ENCODE data around the gene NOD2.

The NOD2 gene

GRCh38 chr16:50692999-50693781 is at the start of gene NOD2:
Gene NOD2 (plus strand): TSS chr16:50693606. CDS start chr16:50699496, 5,890 bp downstream.
- DNase-seq (ENCODE audit: low read depth in 2 of 2): no peak

- no peak for DNase-seq (ENCODE audit: low read depth in 2 of 2)
Observed at GRCh38 chr16:50644245-50644644, 49.2 kb upstream of the NOD2 start.

GRCh38 chr16:50644729-50645128 is 48.7 kb upstream of the NOD2 start:
- no peak for DNase-seq (ENCODE audit: low read depth in 2 of 2)

GRCh38 chr16:50645563-50646220 is 47.7 kb upstream of the NOD2 start:
- DNase-seq (ENCODE audit: low read depth in 2 of 2): no peak

- DNase-seq (ENCODE audit: low read depth in 2 of 2): no peak
Observed at GRCh38 chr16:50646345-50646744, 47.1 kb upstream of the NOD2 start.

GRCh38 chr16:50651835-50652438 is 41.5 kb upstream of the NOD2 start:
- DNase-seq (ENCODE audit: low read depth in 2 of 2): no peak

GRCh38 chr16:50652836-50653425 is 40.5 kb upstream of the NOD2 start:
- DNase-seq (ENCODE audit: low read depth in 2 of 2): no peak

- DNase-seq (ENCODE audit: low read depth in 2 of 2): no peak
Observed at GRCh38 chr16:50653633-50654519, 39.5 kb upstream of the NOD2 start.

- no peak for DNase-seq (ENCODE audit: low read depth in 2 of 2)
Observed at GRCh38 chr16:50655558-50656055, 37.8 kb upstream of the NOD2 start.

GRCh38 chr16:50657241-50657640 is 36.2 kb upstream of the NOD2 start:
- no peak for DNase-seq (ENCODE audit: low read depth in 2 of 2)

- no peak for DNase-seq (ENCODE audit: low read depth in 2 of 2)
Observed at GRCh38 chr16:50659806-50660205, 33.6 kb upstream of the NOD2 start.

- no peak for DNase-seq (ENCODE audit: low read depth in 2 of 2)
Observed at GRCh38 chr16:50662306-50662940, 31.0 kb upstream of the NOD2 start.

- no peak for DNase-seq (ENCODE audit: low read depth in 2 of 2)
Observed at GRCh38 chr16:50664270-50664669, 29.1 kb upstream of the NOD2 start.

GRCh38 chr16:50665128-50665878 is 28.1 kb upstream of the NOD2 start:
- peak; percentile 54 to 59 for DNase-seq (ENCODE audit: low read depth in 2 of 2)

GRCh38 chr16:50666658-50667496 is 26.5 kb upstream of the NOD2 start:
- peak; percentile 54 to 61 for DNase-seq (ENCODE audit: low read depth in 2 of 2)

GRCh38 chr16:50667497-50668367 is 25.7 kb upstream of the NOD2 start:
- DNase-seq (ENCODE audit: low read depth in 2 of 2): no peak

GRCh38 chr16:50668368-50669008 is 24.9 kb upstream of the NOD2 start:
- no peak for DNase-seq (ENCODE audit: low read depth in 2 of 2)

- no peak for DNase-seq (ENCODE audit: low read depth in 2 of 2)
Observed at GRCh38 chr16:50669741-50670140, 23.7 kb upstream of the NOD2 start.

All from stimulated activated CD8-positive, alpha-beta memory T cell treated with anti-CD3 and anti-CD28 coated beads, Interleukin-15, amount 100 ng/mL, for 48 hours (primary cell).